Activated naive CD4-positive, alpha-beta T cell treated with anti-CD3 and anti-CD28 coated beads, Interleukin-2, amount 50 U/mL, for 24 hours (primary cell): Measurements from ENCODE around the gene TMEM191C.
A peak's percentile ranks its signal among the peaks of the same experiment; 100 is the strongest.
"Not testable (repeated sequence)": the region's sequence is repeated elsewhere in the genome, so short reads cannot be mapped to it uniquely, and the experiment has no call there.

Experiments
- H3K27ac Mint-ChIP-seq: one replicate; pipeline ENCODE4 v1.8.0; 2021; ENCODE audit warnings: mild to moderate bottlenecking, mixed read lengths
- H3K27me3 Mint-ChIP-seq: one replicate; pipeline ENCODE4 v1.8.0; 2021; ENCODE audit warnings: mixed read lengths
- H3K36me3 Mint-ChIP-seq: one replicate; pipeline ENCODE4 v1.8.0; 2021; ENCODE audit warnings: mixed read lengths
- H3K4me1 Mint-ChIP-seq: one replicate; pipeline ENCODE4 v1.8.0; 2021; ENCODE audit warnings: mixed read lengths
- H3K4me3 Mint-ChIP-seq: one replicate; pipeline ENCODE4 v1.8.0; 2021; ENCODE audit warnings: mild to moderate bottlenecking, mixed read lengths
- H3K9me3 Mint-ChIP-seq: one replicate; pipeline ENCODE4 v1.8.0; 2021; ENCODE audit warnings: mixed read lengths

The TMEM191C gene

DNA sequence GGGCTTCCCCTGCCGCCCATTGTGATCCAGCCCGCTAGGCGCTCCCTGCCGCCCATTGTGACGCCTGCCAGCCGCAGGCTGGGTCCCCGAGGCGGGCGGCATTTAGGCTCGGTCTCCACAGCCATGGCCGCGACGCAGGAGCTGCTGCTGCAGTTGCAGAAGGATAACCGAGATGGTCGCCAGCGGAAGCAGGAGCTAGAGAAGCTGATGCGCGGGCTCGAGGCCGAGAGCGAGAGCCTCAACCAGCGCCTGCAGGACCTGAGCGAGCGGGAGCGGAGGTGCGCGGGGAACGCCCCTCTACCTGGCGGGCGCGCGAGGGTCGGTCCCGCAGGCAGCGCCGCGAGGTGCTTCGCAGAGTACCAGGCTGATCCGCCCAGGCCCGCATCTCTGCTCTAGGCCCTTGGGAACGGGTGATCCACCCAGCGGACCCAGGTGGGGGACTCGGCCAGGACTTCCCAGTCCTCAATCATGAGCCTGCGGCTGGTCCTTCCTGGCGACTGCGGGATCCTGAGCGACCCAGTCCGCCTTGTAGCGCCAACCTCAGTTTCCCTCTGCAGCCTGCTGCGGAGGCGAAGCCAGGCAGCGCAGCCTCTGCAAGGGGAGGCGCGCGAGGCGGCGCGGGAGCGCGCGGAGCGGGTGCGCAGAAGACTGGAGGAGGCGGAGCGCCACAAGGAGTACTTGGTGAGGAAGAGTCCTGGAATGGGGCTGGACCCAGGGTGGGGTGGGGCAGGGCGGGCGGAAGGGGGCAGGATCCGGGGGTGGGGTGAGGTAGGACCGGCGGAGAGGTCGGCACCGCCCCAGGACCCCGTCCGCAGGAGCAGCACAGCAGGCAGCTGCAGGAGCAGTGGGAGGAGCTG, at the start of gene TMEM191C:
TMEM191C (plus strand) TSS at position 51 of the 857 bp plus-strand sequence; CDS start at position 124, 73 bp downstream.
- H3K27me3 Mint-ChIP-seq, H3K9me3 Mint-ChIP-seq, H3K27ac Mint-ChIP-seq, H3K4me1 Mint-ChIP-seq, H3K36me3 Mint-ChIP-seq: not testable (repeated sequence)
- peak within 1 kb of the TSS; percentile 85 for H3K4me3 Mint-ChIP-seq

DNA sequence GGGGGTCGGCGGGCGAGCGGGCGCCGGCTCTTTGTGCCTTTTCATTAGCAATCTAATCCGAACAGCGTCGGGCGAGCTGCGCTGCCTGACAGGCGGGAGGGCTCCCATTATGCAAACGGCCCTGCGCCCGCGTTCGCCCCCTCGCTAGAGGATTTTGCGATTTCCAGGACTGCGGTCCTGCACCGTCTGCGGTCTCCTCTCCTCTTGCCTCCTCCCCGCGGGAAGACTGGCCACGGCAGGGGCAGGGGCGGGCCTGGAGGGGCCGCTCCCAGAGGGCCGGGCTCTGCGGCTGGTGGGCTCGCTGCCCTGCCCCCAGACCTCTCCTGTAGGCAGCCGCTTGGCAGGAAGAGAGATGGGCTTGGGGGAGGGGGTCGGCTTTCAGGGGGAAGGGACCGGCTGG, 49.3 kb upstream of the TMEM191C start:
- not testable (repeated sequence) for H3K27me3 Mint-ChIP-seq, H3K27ac Mint-ChIP-seq, H3K4me1 Mint-ChIP-seq, H3K9me3 Mint-ChIP-seq, H3K36me3 Mint-ChIP-seq
- H3K4me3 Mint-ChIP-seq, result peak overlapping the region; percentile 42

DNA sequence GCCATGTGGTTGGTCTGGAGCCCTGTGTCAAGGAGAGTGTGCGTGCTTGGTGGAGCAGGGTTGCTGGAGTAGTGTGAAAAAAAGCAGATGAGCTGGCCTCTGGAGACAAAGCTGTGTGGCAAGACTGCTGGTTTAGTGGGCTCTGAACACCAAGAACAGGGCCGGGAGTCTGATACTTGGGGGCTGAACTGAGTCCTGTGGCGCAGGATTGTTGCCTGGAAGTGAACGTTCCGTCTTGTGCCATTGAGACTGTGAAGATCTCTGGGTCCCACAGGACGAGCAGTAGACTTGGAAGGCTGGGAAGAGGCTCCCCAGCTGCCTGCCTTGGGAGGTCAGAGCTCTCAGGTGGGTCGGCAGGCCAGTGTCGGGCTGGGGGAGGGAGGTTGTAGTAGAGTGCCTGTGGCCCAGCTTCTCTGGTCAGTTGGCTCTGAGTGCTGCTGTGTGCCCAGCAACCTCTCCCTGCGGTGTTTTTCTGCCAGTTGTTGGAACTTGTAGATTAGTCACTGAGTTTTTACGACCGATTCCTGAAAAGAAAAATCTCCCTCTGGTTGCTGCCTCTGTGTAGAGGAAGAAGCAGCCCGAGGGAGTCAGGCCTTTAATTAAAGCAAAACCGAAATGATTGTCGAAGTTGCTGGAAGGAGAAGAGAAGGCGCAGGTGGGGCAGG, 48.1 kb upstream of the TMEM191C start:
- H3K27ac Mint-ChIP-seq, H3K4me3 Mint-ChIP-seq, H3K36me3 Mint-ChIP-seq, H3K4me1 Mint-ChIP-seq, H3K27me3 Mint-ChIP-seq, H3K9me3 Mint-ChIP-seq: not testable (repeated sequence)

DNA sequence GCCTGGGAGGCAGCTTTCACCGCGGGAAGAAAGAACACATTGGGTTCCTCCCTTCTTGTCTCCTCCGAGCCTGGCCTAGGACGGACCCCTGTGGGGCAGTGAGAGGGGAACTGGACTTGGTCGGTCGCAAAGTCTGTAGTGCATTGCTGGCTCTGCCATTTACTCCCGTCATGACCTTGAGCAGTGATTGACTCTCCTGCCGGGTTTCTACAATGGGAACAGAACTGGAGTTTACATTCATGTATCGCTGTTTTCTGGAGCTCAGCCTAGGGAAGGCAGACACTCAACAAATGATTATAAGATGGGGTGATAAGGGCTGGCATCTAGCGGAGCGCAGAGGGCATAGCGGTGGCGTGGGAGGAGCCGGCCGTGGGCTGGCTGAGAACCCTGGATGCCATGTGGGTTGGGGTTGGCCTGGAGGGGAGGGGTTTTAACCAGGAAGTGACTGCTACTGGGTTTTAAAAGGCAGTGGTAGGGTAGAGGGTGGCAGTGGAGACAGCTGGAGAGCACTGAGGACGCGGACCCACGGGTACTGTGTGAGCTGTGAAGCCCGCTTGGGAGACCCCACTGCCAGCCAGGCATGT, 46.9 kb upstream of the TMEM191C start:
- H3K9me3 Mint-ChIP-seq, H3K27me3 Mint-ChIP-seq, H3K27ac Mint-ChIP-seq, H3K4me3 Mint-ChIP-seq, H3K36me3 Mint-ChIP-seq, H3K4me1 Mint-ChIP-seq: not testable (repeated sequence)

DNA sequence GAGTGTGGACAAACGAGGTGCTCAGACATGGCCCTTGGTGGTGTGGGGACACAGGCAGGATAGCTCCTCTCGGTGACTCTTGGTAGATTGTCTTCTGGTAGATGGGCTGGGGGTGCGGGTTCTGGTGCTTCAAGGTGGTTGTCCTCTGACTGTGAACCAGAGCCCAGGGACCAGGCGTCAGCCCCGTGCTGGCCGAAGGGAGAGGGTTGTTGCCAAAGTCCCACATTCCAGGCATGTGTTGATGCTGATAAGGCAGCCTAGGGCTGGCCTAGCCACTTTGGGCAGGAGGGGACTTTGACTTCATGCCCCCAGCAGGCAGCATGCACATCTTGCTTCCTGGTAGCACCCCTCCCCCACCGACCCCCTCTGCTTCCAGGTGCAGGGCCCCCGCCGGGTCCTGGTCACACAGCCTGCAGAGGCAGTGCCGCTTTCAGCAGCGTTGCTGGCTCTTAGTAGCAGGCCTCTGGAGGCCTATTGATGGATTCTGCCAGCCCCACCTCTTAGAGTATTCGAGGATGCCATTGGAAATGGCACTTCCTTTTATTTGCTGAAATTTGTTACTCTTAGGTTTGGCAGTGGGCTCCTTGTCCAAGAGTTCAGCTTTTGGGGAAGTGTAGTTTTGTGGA, 43.0 kb upstream of the TMEM191C start:
- not testable (repeated sequence) for H3K9me3 Mint-ChIP-seq, H3K27ac Mint-ChIP-seq, H3K36me3 Mint-ChIP-seq, H3K27me3 Mint-ChIP-seq, H3K4me1 Mint-ChIP-seq, H3K4me3 Mint-ChIP-seq

DNA sequence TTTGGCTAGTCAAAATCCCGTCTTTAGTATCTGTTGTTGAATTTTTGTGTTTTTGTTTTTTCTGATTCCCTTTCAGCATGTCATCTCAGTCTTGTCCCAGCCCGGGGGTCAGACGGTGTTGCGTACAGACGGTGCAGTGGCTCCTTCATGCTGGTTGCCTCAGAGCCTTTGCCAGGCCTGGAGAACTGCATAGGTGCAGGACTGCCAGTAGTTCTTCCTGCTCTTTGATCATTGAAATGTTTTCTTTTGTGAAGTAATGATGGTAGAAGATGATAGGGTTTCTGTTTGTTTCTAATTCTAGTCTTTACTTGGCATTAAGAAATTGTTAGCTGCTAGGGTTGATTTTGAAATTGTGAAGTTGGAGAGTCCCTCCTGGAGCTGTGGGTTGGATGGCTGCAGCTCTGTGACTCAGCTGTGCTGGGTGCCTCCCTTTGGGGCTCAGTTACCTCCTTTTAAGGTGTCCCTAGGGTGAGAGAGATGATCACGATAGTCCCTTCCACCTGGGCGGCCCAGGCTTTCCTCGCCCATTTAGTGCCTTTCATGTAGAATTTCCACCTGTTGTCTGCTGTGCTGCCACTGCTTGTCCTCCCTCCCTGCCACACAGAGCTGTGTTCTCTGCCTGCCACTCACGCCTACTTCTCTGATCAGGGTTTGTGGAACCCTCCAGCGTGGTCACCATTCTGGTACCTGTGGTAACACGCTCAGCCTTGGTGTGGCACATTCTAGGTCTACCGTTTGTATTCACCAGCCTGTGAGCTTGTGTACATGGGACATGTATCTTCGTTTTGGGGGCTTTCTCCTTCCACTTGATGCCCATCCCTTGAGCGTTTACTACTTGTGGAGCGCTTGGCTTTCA, 32.6 kb upstream of the TMEM191C start:
- not testable (repeated sequence) for H3K4me3 Mint-ChIP-seq, H3K4me1 Mint-ChIP-seq, H3K27ac Mint-ChIP-seq, H3K9me3 Mint-ChIP-seq, H3K36me3 Mint-ChIP-seq, H3K27me3 Mint-ChIP-seq

DNA sequence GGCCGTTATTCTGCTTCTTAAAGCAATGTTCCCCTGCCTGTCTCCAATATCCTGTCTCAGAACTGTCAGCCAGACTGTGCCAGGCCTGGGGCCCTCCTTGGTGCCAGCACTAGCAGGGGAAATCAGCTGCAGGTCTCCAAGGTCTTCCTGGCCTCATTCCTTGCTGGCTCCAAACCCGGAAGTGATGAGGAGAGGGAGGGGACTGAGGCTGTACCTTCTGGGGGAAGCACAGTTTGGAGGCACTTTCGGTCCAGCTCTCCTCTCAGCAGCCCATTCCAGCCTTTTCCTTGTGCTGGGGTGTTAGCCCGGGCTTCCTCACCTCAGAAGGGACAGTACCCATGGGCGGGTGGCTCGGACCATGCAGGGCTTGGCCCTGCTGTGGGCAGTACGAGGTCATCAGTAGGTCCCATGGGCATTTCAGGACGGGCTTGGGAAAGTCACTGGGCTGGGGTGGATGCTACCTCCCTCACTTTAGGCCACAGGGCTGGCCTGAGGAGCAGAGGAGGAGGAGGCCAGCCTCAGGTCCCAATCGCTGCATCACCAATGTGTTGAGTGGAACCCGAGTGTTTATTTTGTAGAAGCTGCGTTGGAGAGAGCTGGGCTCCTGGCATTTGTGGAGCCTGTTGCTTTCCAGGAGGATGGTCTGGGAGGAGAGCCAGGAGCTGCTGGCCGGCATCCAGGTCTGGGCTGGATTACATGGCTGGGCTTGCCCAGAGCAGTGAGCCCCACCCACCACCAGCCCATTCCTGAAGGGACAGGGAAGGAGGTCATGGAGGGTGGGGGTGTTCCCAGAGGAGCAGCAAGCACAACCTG, 31.0 kb upstream of the TMEM191C start:
- H3K27ac Mint-ChIP-seq, H3K9me3 Mint-ChIP-seq, H3K4me1 Mint-ChIP-seq, H3K27me3 Mint-ChIP-seq, H3K36me3 Mint-ChIP-seq, H3K4me3 Mint-ChIP-seq: not testable (repeated sequence)

DNA sequence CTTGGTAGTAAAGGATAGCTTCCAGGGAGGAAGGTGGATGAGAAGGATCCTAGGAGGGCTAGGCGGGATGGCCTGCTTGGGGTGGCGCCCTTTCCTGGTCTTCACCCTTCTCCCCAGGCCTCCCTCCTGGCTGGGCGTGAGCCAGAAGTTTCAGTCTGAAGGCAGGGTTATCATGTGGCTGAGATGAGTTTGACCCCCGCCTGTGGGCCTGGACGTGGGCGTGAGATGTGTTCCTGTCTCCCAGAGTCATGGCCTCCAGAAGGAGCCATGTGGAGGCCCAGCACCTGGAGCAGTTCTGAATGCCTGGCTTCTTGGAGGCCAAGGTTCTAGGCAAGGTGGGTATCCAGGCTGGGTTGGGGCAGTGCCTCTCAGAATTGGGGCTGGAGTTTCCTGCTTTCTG, 29.2 kb upstream of the TMEM191C start:
- not testable (repeated sequence) for H3K9me3 Mint-ChIP-seq, H3K4me1 Mint-ChIP-seq, H3K27ac Mint-ChIP-seq, H3K4me3 Mint-ChIP-seq, H3K27me3 Mint-ChIP-seq, H3K36me3 Mint-ChIP-seq

DNA sequence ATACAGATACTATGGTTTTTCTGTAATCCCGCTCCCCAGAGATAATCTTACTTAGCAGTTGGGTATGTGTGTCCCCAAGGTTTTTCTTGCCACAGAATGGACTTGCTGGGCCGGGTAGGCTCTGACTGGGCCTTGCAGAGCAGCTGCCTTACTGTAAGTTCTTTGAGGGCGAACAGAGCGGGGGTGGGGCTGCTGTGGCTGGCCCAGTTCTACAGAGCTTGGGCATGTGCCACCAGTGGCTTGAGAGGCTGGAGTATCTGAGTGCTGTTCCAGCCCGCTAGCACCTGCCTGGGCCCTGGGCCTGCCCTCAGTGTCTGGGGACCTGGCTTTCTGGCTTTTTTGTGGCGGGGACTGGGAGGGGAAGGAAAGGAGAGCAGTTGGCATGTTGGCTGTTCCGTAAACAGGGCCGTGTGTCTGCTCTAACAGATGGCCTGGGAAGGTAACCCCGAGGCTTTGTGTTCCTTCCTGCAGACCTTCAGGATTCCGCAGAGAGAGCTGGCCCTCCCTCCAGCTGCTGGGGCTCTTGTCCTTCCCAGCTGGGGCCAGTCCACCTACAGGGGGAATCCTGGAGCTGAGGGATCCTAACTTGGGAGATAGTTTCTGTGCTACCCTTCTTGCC, 27.1 kb upstream of the TMEM191C start:
- not testable (repeated sequence) for H3K9me3 Mint-ChIP-seq, H3K27me3 Mint-ChIP-seq, H3K4me1 Mint-ChIP-seq, H3K36me3 Mint-ChIP-seq, H3K27ac Mint-ChIP-seq, H3K4me3 Mint-ChIP-seq

DNA sequence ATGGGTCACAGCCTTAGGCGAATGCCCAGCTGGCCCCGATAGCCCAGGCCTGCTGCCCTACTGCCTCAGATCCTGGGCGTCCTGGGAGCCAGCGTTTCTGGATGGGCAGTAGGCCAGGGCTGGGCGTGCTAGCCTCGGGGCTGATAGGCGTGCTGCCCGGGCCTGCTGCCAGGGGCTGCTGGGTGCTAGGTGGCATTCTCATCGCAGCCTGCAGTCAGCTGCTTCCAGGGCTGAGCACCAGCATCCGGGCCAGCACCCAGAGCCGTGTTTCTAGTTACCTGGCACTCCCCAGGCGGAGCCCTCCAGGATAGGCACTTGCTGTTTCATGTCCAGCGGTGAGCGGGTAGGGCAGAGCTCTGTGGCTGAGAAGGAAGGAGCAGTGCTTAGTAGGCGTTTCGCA, 26.5 kb upstream of the TMEM191C start:
- not testable (repeated sequence) for H3K36me3 Mint-ChIP-seq, H3K4me3 Mint-ChIP-seq, H3K9me3 Mint-ChIP-seq, H3K27me3 Mint-ChIP-seq, H3K27ac Mint-ChIP-seq, H3K4me1 Mint-ChIP-seq

DNA sequence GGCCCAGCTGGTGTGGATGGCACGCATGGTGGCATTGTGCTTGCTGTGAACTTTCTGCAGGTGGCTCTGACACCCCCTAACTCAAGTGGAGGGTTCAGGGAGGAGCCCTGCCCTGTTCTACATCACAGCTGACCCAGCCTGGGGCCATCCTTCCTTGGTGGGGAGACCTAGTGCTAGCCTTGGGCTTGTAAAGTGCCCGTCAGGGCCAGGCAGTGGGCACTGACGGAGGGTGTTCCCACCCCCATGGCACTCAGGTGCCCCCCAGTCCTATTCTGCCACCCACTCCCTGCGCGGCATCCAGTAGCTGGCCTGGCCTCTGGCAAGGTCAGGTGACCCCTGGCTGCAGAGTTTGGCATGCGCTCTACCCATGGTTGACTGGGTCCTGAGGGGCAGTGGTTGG, 26.0 kb upstream of the TMEM191C start:
- not testable (repeated sequence) for H3K4me3 Mint-ChIP-seq, H3K9me3 Mint-ChIP-seq, H3K27ac Mint-ChIP-seq, H3K27me3 Mint-ChIP-seq, H3K36me3 Mint-ChIP-seq, H3K4me1 Mint-ChIP-seq

DNA sequence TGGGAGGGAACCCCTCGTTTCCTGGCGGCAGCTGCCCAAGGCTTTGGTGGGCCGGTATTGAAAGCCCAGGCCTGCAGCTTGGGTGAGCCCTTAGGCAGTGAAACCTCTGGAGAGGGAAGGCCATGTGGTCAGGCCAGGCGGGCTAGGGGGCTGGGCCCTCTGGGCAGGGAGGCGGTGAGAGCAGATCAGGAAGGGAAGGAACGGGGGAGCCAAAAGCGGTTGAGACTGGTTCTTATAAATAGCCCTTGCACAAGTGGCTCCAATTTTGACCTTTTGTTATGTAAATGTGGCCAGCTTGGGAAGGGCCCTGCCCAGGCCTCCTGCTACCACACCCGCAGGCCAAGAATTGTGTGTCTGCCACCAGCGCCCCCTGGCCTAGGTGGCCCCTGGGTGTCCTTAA, 25.1 kb upstream of the TMEM191C start:
- H3K27me3 Mint-ChIP-seq, H3K9me3 Mint-ChIP-seq, H3K4me3 Mint-ChIP-seq, H3K27ac Mint-ChIP-seq, H3K4me1 Mint-ChIP-seq, H3K36me3 Mint-ChIP-seq: not testable (repeated sequence)

DNA sequence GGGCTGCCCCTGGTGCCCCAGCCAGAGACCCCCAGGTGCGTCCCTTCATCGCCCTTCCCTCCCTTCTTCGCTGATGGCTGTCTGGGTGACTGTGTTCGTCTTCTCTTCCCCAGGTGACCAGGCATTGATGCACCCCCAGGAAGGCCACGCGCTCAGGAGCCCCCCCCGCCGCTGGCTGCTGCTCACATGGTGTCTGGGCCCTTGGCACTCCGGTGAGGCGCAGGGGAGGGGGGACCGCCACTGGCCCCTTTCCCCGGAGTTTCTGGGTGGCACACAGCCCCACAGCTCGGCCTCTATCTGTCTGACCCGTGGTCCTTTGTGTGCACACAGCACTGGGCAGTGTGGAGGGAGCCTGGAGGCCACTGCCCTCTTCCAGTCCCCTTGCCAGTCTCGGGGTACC, 24.5 kb upstream of the TMEM191C start:
- H3K36me3 Mint-ChIP-seq, H3K9me3 Mint-ChIP-seq, H3K27me3 Mint-ChIP-seq, H3K4me3 Mint-ChIP-seq, H3K27ac Mint-ChIP-seq, H3K4me1 Mint-ChIP-seq: not testable (repeated sequence)

DNA sequence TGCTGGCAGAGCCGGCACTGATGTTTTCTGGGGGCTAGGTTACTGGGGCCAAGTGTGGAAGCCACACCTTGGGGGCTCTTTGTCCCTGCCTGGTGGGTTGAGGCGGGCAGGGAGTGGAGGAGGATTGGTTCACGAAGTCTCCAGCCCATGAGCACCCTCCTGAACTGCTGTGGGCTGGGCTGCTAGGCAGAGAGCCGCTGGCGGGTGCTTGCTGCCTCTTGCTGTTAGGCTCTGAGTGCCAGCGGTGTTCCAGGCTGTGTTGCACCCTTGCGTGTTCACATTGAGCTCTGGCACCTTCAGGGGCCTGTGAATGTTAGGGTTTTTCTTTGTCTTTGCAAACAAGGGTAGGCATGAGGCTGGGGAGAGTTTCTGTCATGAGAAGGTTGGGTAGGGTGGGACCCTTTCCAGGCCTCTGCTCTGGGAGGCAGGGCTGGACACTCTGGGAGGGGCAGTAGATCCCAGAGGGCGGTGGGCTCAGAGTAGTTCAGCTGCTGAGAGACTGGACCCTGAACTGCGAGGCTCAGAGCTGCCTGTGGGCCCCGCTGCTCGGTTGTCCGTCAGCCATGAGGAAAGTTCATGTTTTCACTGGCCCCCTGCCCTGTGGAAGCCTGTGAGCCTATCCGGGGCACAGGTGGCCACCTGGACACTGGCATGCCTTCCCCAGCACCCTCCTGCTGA, 24.0 kb upstream of the TMEM191C start:
- H3K27ac Mint-ChIP-seq, result no peak overlapping the region
- no peaks in the 10 kb centered on the region for H3K27me3 Mint-ChIP-seq
- no peak overlapping the region for H3K4me3 Mint-ChIP-seq
- no peaks in the 10 kb centered on the region for H3K4me1 Mint-ChIP-seq
- no peaks in the 10 kb centered on the region for H3K9me3 Mint-ChIP-seq
- H3K36me3 Mint-ChIP-seq, result no peaks in the 10 kb centered on the region
